Karpas-422 (cell line): ENCODE measurements around the gene KLF11. TPM values are rescaled to one million over a fixed set of nuclear protein-coding genes. Genes with fewer than 3 reads are reported as not detected.
A peak's percentile ranks its signal among the peaks of the same experiment; 100 is the strongest.

ENCODE experiments used
- DNase-seq: peaks from one replicate; pipeline ENCODE4 v3.0.0-alpha.2; 2015
- H2AFZ ChIP-seq: fragments of 200-600 bp; sonication (generic); 2 replicates; pipeline ENCODE4 v1.6.1; 2014; ENCODE audit warnings: antibody characterized with exemption, low read length, mixed read lengths
- H3K27ac ChIP-seq: fragments of 200-600 bp; sonication (generic); 2 replicates; pipeline ENCODE4 v1.5.1; 2014; ENCODE audit warnings: mild to moderate bottlenecking, low read length, moderate library complexity
- H3K27me3 ChIP-seq: fragments of 200-600 bp; sonication (generic); 2 replicates; pipeline ENCODE4 v1.6.1; 2014; ENCODE audit warnings: low read length, mixed read lengths
- H3K36me3 ChIP-seq: fragments of 200-600 bp; sonication (generic); 2 replicates; pipeline ENCODE4 v1.6.1; 2014; ENCODE audit warnings: low read length, mixed read lengths; ENCODE audit not compliant: insufficient read depth
- H3K4me1 ChIP-seq: fragments of 200-600 bp; sonication (generic); 2 replicates; pipeline ENCODE4 v1.6.1; 2014; ENCODE audit warnings: mild to moderate bottlenecking, low read length, mixed read lengths
- H3K4me2 ChIP-seq: fragments of 200-600 bp; sonication (generic); 2 replicates; pipeline ENCODE4 v1.6.1; 2014; ENCODE audit warnings: low read length, low read depth, mild to moderate bottlenecking; ENCODE audit not compliant: poor library complexity, severe bottlenecking
- H3K4me3 ChIP-seq: fragments of 200-600 bp; sonication (generic); 2 replicates; pipeline ENCODE4 v1.5.1; 2014; ENCODE audit warnings: mild to moderate bottlenecking, antibody characterized with exemption, low read length, mixed read lengths
- H3K79me2 ChIP-seq: fragments of 200-600 bp; sonication (generic); 2 replicates; pipeline ENCODE4 v1.6.1; 2014; ENCODE audit warnings: mild to moderate bottlenecking, low read length, mixed read lengths
- H3K9ac ChIP-seq: fragments of 200-600 bp; sonication (generic); 2 replicates; pipeline ENCODE4 v1.6.0; 2014; ENCODE audit warnings: low read length
- H3K9me2 ChIP-seq: fragments of 200-600 bp; sonication (generic), shearing (Covaris generic); replicated peaks from 2 replicates; pipeline ENCODE4 v1.6.0; 2014; ENCODE audit warnings: mild to moderate bottlenecking, low read length, moderate library complexity; ENCODE audit not compliant: insufficient read depth
- H3K9me3 ChIP-seq: fragments of 300-700, 200-600 bp; sonication (generic); 2 replicates; pipeline ENCODE4 v1.6.1; 2014; ENCODE audit warnings: low read length, mixed read lengths
- H4K20me1 ChIP-seq: fragments of 200-600 bp; sonication (generic); 2 replicates; pipeline ENCODE4 v1.6.1; 2014; ENCODE audit warnings: mild to moderate bottlenecking, antibody characterized with exemption, low read length, low read depth; ENCODE audit not compliant: insufficient read depth
- total RNA-seq: library from RNA; depleted of rRNA; stranded (reverse); fragments of >200 nt; shearing (Covaris generic); gene quantifications from 2 replicates; pipeline ENCODE4 v1.2.3, GENCODE V29; 2014; ENCODE audit warnings: low replicate concordance

The KLF11 gene
- total RNA-seq, 1 experiment from 2014 or later = not detected

- Histone ChIP-seq H3K27me3 (0 out of 2 replicates have a peak, but pooled peaks cover 3% of the 10 kb centered on the region), H4K20me1 (peaks cover 5% of the 10 kb centered on the region; the same call in 1 of the 2 replicates), H3K79me2 (no peaks in the 10 kb centered on the region), H3K4me3 (no peak overlapping the region), H3K4me2 (no peak overlapping the region), H3K9me2 (no peaks in the 10 kb centered on the region), H3K36me3 (no peaks in the 10 kb centered on the region), H3K4me1 (peaks cover 36% of the 10 kb centered on the region), H3K9me3 (no peaks in the 10 kb centered on the region), H3K9ac (no peak overlapping the region), H3K27ac (no peak overlapping the region), H2AFZ (no peak overlapping the region)
- DNase-seq = no peak
Observed at GRCh38 chr2:10076988-10077527, 33.7 kb downstream of the KLF11 start.

- Histone ChIP-seq H3K9me2 (no peaks in the 10 kb centered on the region), H3K4me2 (no peak overlapping the region), H3K9me3 (no peaks in the 10 kb centered on the region), H3K9ac (no peak overlapping the region), H3K4me3 (no peak overlapping the region), H3K79me2 (no peaks in the 10 kb centered on the region), H3K36me3 (no peaks in the 10 kb centered on the region), H3K27me3 (0 out of 2 replicates have a peak, but pooled peaks cover 3% of the 10 kb centered on the region), H2AFZ (no peak overlapping the region), H3K27ac (no peak overlapping the region), H4K20me1 (peaks cover 5% of the 10 kb centered on the region; the same call in 1 of the 2 replicates), H3K4me1 (peaks cover 41% of the 10 kb centered on the region)
- no peak for DNase-seq
Observed at GRCh38 chr2:10078001-10078400, 34.7 kb downstream of the KLF11 start.

DNA sequence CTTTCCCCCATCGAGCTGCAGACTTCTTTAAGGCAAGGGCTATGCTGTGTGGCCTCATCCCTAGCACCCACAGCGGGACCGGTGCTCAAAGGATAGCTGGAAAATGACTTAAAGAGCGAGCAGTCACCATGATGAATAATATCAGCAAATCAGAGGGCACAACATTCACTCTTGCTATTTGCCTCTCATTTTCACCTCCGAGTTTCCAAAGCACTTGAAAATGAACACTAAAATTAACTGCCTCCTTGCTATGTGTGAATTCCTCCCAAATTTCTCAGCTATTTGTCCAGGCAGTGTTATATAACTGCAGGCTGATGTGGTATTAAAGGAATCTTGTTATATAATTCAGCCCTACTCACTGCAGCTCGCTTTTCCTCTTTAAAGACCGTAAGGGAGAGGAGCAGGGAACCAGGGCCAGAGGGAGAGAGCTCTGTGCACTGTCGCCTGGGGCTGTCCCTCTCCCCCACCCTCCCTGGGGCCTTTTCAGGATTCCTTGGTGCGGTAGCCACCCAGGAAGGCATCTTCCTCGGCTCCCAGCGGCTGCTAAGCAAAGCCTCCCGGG lies 35.4 kb downstream of the KLF11 start:
- Histone ChIP-seq H3K36me3 (no peaks in the 10 kb centered on the region), H3K9me2 (no peaks in the 10 kb centered on the region), H3K79me2 (no peaks in the 10 kb centered on the region), H3K4me1 (peaks cover 42% of the 10 kb centered on the region), H3K9me3 (no peaks in the 10 kb centered on the region), H3K27ac (no peak overlapping the region), H3K27me3 (peaks cover 3% of the 10 kb centered on the region; the same call in 1 of the 2 replicates), H3K4me2 (peak overlapping the region; percentile 56), H3K9ac (peak overlapping the region; percentile 55; the same call in 1 of the 2 replicates), H4K20me1 (peaks cover 2% of the 10 kb centered on the region; the same call in 1 of the 2 replicates), H2AFZ (0 out of 2 replicates have a peak overlapping the region, but pooled peaks have one; percentile 25), H3K4me3 (peak overlapping the region; percentile 33; the same call in 1 of the 2 replicates)
- no peak for DNase-seq

- Histone ChIP-seq H3K9me2 (no peaks in the 10 kb centered on the region), H3K9me3 (no peaks in the 10 kb centered on the region), H3K36me3 (no peaks in the 10 kb centered on the region), H4K20me1 (no peaks in the 10 kb centered on the region; the same call in 1 of the 2 replicates), H3K27me3 (peaks cover 3% of the 10 kb centered on the region; the same call in 1 of the 2 replicates), H3K4me2 (peak overlapping the region; percentile 56), H3K9ac (peak overlapping the region; percentile 55), H3K4me1 (peaks cover 47% of the 10 kb centered on the region), H2AFZ (no peak overlapping the region), H3K27ac (no peak overlapping the region), H3K79me2 (no peaks in the 10 kb centered on the region), H3K4me3 (peak overlapping the region; percentile 33; the same call in 1 of the 2 replicates)
- peak; percentile 51 for DNase-seq
Observed at GRCh38 chr2:10079266-10079869, 36.0 kb downstream of the KLF11 start.

DNA sequence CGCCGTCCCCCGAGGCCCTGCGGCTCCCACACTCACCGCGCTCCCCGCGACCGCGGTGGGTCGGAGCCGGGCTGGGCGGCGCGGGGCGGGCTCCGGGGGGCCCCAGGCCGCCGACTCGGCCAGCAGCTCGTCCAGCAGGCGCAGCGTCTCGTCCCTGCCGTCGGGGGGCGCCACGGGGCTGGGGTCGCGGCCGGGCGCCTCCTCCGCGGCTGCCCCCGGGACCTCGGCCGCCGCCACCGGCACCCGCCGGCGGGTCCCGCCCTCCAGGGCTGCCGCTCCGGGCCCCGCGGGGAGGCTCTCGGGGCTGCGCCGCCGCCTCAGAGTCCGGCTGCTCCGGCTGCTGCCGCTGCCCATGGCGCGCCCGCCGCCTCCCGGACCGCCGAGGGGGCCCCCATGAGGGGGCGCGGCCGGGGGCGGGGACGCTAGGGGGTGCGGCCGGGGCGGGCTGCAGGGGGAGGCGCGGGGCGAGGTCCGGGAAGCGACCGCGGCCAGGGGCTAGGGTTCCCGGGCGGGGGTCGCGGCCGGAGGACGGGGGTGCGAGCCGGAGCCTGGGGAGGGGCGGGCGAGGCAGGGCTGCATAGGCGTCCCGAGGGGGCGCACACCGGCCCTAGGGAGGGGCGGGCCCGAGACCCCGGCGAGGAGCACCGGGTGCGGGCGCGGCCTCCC lies 36.7 kb downstream of the KLF11 start, which contains the start of gene CYS1:
Gene CYS1 (minus strand): TSS at position 542 of the 666 bp plus-strand sequence. CDS start 188 bp downstream, at position 354.
- Histone ChIP-seq H2AFZ (no peak within 1 kb of the TSS), H3K4me2 (peak within 1 kb of the TSS; percentile 56), H3K27me3 (peaks cover 3% of the 10 kb centered on the region; the same call in 1 of the 2 replicates), H3K27ac (no peak within 1 kb of the TSS), H3K9me3 (no peaks in the 10 kb centered on the region), H4K20me1 (no peaks in the 10 kb centered on the region; the same call in 1 of the 2 replicates), H3K9me2 (no peaks in the 10 kb centered on the region), H3K36me3 (no peaks in the 10 kb centered on the region), H3K4me3 (peak within 1 kb of the TSS; percentile 33; the same call in 1 of the 2 replicates), H3K9ac (peak within 1 kb of the TSS; percentile 55), H3K79me2 (no peaks in the 10 kb centered on the region), H3K4me1 (peaks cover 52% of the 10 kb centered on the region)
- DNase-seq = no peak

- H3K4me2 ChIP-seq = peak overlapping the region; percentile 43
Observed at GRCh38 chr2:10080536-10081304, 37.4 kb downstream of the KLF11 start.

GRCh38 chr2:10083046-10083445 lies 39.7 kb downstream of the KLF11 start:
- Histone ChIP-seq H2AFZ (no peak overlapping the region), H3K27ac (peak overlapping the region; percentile 30), H3K79me2 (no peaks in the 10 kb centered on the region), H3K9ac (peak overlapping the region; percentile 31), H3K36me3 (no peaks in the 10 kb centered on the region), H3K4me2 (peak overlapping the region; percentile 76), H3K4me3 (peak overlapping the region; percentile 56), H3K27me3 (peaks cover 3% of the 10 kb centered on the region; the same call in 1 of the 2 replicates), H3K9me2 (no peaks in the 10 kb centered on the region), H4K20me1 (no peaks in the 10 kb centered on the region; the same call in 1 of the 2 replicates), H3K9me3 (no peaks in the 10 kb centered on the region), H3K4me1 (peaks cover 56% of the 10 kb centered on the region)
- DNase-seq = no peak

More at GRCh38 chr2:10080536-10081304, 37.4 kb downstream of the KLF11 start:
- H3K79me2 ChIP-seq = no peaks in the 10 kb centered on the region
- H3K27me3 ChIP-seq = peaks cover 3% of the 10 kb centered on the region; the same call in 1 of the 2 replicates
- 0 out of 2 replicates have a peak overlapping the region, but pooled peaks have one; percentile 17 for H3K9ac ChIP-seq
- H3K9me3 ChIP-seq = no peaks in the 10 kb centered on the region
- peak overlapping the region; percentile 32; the same call in 1 of the 2 replicates for H3K4me3 ChIP-seq
- H3K36me3 ChIP-seq = no peaks in the 10 kb centered on the region
- H2AFZ ChIP-seq = no peak overlapping the region
- no peaks in the 10 kb centered on the region; the same call in 1 of the 2 replicates for H4K20me1 ChIP-seq
- H3K27ac ChIP-seq = no peak overlapping the region
- peak; percentile 42 for DNase-seq
- H3K4me1 ChIP-seq = peaks cover 56% of the 10 kb centered on the region
- no peaks in the 10 kb centered on the region for H3K9me2 ChIP-seq
